Omental fat pad (tissue), 4 donors: ENCODE results near the gene SPINK13. TPM values are rescaled to one million over a fixed set of nuclear protein-coding genes. Genes with fewer than 3 reads are reported as not detected.

Experiments
- ATAC-seq: fragments of 150-250 bp; one replicate; pipeline ENCODE4 v1.9.1; 2016; ENCODE audit warnings: mild to moderate bottlenecking, moderate library complexity; ENCODE audit not compliant: low FRiP score
- DNase-seq: peaks from one replicate; pipeline ENCODE4 v3.0.0-alpha.2; 2019; ENCODE audit warnings: low spot score
- total RNA-seq, 4 donors: library from RNA; depleted of rRNA; stranded (reverse); fragments of >200 nt; gene quantifications; one replicate each; pipeline ENCODE4 v1.1.0, GENCODE V29; 2016
- TF ChIP-seq, protein P1 (sequence below), 3 donors: fragments of 450-650 bp; IDR thresholded peaks; one replicate each; pipeline ENCODE4 v1.5.1; 2016 to 2017; ENCODE audit warnings: antibody characterized with exemption in 3 of 3, mild to moderate bottlenecking in 3 of 3, moderate library complexity in 2 of 3

Gene SPINK13
- not detected for total RNA-seq

DNA sequence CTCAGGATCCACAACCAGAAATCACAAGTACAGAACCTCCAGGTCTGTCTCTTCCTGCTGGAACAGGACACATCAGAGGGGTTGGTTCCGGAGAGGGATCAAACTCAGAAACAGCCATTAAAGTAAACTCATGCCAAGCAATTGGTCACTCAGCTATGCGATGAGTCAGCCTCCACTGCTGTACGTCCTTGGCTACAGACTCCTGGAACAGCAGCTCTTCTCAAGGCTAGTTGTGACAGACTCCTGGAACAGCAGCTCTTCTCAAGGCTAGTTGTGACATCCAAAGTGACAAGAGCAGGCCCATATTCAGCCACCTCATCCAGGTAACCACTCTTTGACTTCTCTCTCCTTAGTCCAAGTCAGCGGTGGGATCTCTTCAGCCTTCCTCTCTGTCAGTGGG is at the start of gene SPINK13:
TSS of gene SPINK13 (plus strand) at position 229 of the 400 bp plus-strand sequence. CDS start 1,279 bp downstream, outside the sequence.
- TF ChIP-seq, protein P1, sequence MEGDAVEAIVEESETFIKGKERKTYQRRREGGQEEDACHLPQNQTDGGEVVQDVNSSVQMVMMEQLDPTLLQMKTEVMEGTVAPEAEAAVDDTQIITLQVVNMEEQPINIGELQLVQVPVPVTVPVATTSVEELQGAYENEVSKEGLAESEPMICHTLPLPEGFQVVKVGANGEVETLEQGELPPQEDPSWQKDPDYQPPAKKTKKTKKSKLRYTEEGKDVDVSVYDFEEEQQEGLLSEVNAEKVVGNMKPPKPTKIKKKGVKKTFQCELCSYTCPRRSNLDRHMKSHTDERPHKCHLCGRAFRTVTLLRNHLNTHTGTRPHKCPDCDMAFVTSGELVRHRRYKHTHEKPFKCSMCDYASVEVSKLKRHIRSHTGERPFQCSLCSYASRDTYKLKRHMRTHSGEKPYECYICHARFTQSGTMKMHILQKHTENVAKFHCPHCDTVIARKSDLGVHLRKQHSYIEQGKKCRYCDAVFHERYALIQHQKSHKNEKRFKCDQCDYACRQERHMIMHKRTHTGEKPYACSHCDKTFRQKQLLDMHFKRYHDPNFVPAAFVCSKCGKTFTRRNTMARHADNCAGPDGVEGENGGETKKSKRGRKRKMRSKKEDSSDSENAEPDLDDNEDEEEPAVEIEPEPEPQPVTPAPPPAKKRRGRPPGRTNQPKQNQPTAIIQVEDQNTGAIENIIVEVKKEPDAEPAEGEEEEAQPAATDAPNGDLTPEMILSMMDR (IDR thresholded peaks at IDR 0.05): no peak
- DNase-seq: no peak
- no peak for ATAC-seq

DNA sequence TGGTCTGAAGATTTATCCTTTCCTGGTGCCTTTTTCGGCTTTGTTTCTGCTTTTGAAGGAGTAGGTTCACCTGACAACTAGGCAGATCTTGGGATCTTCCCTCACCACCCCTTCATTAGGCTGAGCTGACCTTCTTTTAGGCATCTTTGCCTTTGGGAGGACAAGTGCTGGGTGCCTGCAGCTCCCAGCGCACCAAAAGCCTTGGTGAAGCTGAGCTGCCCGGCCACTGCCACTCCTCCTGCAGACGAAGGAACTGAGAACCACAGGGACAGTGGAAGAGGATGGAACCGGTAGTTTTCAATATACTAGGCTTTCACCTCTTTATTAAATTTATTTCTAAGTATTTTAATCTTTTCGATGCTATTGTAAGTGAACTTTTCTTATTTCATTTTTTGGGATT is 47.1 kb upstream of the SPINK13 start:
- ATAC-seq (no peak), DNase-seq (no peak)
- TF ChIP-seq, protein P1 (IDR thresholded peaks at IDR 0.05): no peak

DNA sequence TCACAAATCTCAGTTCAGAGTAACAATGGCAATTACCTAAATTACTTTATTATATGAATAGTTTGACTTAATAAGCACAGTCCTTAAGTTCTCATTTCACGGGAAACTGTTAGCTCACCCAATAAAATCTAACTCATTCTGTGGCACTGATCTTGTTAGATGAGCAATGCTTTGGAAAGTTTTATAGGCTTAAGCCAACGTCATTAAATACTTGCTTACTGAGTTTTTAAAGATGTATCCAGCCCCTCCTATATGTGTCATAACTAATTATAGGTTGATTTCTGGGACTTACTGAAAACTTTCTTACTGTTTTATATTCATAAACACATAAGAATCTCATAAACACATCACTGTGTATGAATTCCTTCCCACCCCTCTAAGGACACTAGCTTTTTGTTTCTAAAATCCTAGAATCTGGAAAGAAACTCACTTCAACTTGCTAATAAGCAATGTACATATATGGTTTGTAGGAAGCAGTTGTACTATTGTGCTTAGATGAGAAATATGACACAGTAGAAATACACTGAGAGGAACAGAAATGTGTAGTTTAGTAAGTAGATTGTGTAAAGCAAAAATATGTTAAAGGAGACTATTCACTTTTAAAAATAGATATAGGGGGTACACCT is 44.4 kb upstream of the SPINK13 start:
- DNase-seq (no peak), ATAC-seq (no peak)
- TF ChIP-seq, protein P1 (IDR thresholded peaks at IDR 0.05): no peak

DNA sequence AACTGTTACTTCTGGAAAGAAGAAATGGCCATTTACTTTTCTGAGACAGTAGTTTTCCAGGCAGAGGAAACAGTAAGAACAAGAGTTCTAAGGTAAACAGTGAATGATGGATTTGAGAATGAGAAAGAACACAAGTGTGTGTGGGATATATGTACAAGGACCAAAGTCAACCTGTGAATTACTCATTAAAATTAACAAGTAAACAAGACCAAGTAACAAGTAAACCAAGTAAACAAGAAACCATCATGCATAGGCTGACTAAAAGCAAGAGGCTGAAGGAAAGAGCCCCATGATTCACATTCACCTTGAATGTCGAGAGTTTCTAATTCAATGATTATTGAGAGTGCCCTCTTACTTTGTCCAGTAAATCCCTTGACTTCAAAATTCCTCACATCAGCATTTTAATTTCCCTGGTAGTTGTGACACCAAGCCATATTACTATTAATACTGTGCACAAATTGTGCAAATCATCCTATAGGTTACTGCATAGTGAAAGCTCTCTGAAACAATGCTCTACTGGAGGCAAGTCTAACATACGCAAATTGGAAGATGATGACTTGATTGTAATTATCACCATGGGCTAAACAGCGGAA is 40.1 kb upstream of the SPINK13 start:
- ATAC-seq: no peak

GRCh38 chr5:148229840-148230239 is 38.8 kb upstream of the SPINK13 start:
- no peak for ATAC-seq
- TF ChIP-seq, protein P1 (IDR thresholded peaks at IDR 0.05): no peak
- DNase-seq: no peak

More for the DNA sequence above, 40.1 kb upstream of the SPINK13 start:
- TF ChIP-seq, protein P1 (IDR thresholded peaks at IDR 0.05): no peak
- no peak for DNase-seq

DNA sequence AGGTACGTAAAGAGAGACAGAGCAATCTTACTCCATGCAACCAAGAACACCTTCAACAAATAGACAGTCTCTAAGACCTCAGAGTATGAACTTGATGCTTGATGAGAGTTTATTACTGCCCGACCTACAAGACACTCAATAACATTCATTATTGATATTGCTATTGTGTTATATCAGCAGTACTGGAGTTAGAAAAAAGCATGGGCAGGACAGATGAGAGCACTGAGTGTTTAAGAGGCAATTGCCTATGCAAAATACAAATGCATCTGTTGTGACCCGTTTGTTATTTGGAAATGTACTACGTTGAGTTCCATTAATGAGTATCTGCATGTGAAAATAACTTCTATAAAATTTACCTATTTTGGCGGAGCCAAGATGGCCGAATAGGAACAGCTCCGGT is 38.4 kb upstream of the SPINK13 start:
- DNase-seq (no peak), ATAC-seq (no peak)
- TF ChIP-seq, protein P1 (IDR thresholded peaks at IDR 0.05): no peak
